Measurements from ENCODE around the gene PPP5C.

Gene PPP5C

DNA sequence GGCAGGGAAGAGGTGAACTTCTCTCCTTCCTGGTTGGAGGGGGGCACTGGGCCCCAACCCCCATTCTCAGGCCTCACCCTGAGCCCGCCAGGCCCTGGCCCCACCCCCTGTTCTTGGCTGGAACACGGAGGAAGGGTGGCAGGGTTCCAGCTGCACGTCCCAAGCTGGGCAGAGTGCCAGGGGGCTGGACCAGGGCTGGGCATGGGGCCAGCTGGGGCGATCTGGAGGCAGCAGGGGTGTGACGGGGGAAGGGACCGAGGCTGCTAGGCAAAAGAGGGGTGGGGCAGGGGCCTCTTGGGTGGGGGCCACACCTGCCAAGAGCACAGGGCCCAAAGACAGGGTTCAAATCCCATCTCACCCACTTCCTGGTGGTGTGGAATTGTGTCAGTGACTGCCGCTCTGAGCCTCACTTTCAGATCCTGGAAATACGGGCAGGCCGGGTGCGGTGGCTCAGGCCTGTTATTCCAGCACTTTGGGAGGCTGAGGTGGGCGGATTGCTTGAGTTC lies 47.8 kb upstream of the PPP5C start:
- Histone ChIP-seq H3K4me2 (ENCODE audit: low read depth, low read length, poor library complexity, severe bottlenecking) (no peak overlapping the region), H3K36me3 (ENCODE audit: low read length) (no peaks in the 10 kb centered on the region), H3K79me2 (ENCODE audit: insufficient read depth, low read length) (no peaks in the 10 kb centered on the region), H4K20me1 (ENCODE audit: low read depth, low read length) (no peaks in the 10 kb centered on the region), H3K9me2 (replicated peaks; ENCODE audit: insufficient read depth, low read length) (no peaks in the 10 kb centered on the region), H3K27ac (ENCODE audit: low read depth, low read length) (no peak overlapping the region), H3F3A (ENCODE audit: insufficient read depth) (no peaks in the 10 kb centered on the region), H2AFZ (ENCODE audit: low read depth, low read length, severe bottlenecking) (no peak overlapping the region), H3K9me3 (ENCODE audit: insufficient read depth, low read length) (no peaks in the 10 kb centered on the region), H3K9ac (ENCODE audit: low read length) (no peak overlapping the region), H3K27me3 (ENCODE audit: low read length) (no peaks in the 10 kb centered on the region), H3K4me3 (ENCODE audit: insufficient read depth, low read length, poor library complexity, severe bottlenecking) (no peak overlapping the region)
- TF ChIP-seq, protein P1, sequence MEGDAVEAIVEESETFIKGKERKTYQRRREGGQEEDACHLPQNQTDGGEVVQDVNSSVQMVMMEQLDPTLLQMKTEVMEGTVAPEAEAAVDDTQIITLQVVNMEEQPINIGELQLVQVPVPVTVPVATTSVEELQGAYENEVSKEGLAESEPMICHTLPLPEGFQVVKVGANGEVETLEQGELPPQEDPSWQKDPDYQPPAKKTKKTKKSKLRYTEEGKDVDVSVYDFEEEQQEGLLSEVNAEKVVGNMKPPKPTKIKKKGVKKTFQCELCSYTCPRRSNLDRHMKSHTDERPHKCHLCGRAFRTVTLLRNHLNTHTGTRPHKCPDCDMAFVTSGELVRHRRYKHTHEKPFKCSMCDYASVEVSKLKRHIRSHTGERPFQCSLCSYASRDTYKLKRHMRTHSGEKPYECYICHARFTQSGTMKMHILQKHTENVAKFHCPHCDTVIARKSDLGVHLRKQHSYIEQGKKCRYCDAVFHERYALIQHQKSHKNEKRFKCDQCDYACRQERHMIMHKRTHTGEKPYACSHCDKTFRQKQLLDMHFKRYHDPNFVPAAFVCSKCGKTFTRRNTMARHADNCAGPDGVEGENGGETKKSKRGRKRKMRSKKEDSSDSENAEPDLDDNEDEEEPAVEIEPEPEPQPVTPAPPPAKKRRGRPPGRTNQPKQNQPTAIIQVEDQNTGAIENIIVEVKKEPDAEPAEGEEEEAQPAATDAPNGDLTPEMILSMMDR (IDR thresholded peaks at IDR 0.05; ENCODE audit: insufficient read depth, low read length, poor library complexity, severe bottlenecking) = no peak
- TF ChIP-seq EZH2phosphoT487 (conservative IDR thresholded peaks at IDR 0.05; ENCODE audit: low read length) = no peak

DNA sequence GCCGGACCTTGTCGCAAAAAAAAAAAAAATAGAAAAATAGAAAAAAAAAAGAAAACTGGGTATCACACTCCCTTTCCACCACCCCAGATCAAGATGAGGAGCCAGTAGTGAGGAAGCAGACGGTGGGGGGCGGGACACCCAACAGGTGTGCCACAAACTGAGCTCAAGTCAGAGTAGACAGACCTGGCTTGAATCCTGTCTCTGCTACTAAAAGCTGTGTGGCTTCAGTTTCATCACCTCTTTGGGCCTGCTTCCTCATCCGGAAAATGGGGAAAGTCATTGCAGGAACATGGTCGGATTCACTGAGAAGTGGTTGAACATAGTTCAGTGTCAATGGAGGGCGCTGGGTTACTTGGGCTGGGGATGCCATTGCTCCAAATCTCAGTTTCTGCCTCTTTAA lies 47.2 kb upstream of the PPP5C start:
- H3K27me3 ChIP-seq (ENCODE audit: low read length) = no peaks in the 10 kb centered on the region
- no peak for TF ChIP-seq EZH2phosphoT487 (conservative IDR thresholded peaks at IDR 0.05; ENCODE audit: low read length)
- TF ChIP-seq, protein P1 (IDR thresholded peaks at IDR 0.05; ENCODE audit: insufficient read depth, low read length, poor library complexity, severe bottlenecking) = no peak
- no peaks in the 10 kb centered on the region for H3F3A ChIP-seq (ENCODE audit: insufficient read depth)
- no peak overlapping the region for H3K9ac ChIP-seq (ENCODE audit: low read length)
- H2AFZ ChIP-seq (ENCODE audit: low read depth, low read length, severe bottlenecking) = no peak overlapping the region
- no peak overlapping the region for H3K4me3 ChIP-seq (ENCODE audit: insufficient read depth, low read length, poor library complexity, severe bottlenecking)
- H3K36me3 ChIP-seq (ENCODE audit: low read length) = no peaks in the 10 kb centered on the region
- H3K4me2 ChIP-seq (ENCODE audit: low read depth, low read length, poor library complexity, severe bottlenecking) = no peak overlapping the region
- no peaks in the 10 kb centered on the region for H3K9me2 ChIP-seq (replicated peaks; ENCODE audit: insufficient read depth, low read length)
- H3K79me2 ChIP-seq (ENCODE audit: insufficient read depth, low read length) = no peaks in the 10 kb centered on the region
- no peaks in the 10 kb centered on the region for H3K9me3 ChIP-seq (ENCODE audit: insufficient read depth, low read length)
- H3K27ac ChIP-seq (ENCODE audit: low read depth, low read length) = no peak overlapping the region
- H4K20me1 ChIP-seq (ENCODE audit: low read depth, low read length) = no peaks in the 10 kb centered on the region

DNA sequence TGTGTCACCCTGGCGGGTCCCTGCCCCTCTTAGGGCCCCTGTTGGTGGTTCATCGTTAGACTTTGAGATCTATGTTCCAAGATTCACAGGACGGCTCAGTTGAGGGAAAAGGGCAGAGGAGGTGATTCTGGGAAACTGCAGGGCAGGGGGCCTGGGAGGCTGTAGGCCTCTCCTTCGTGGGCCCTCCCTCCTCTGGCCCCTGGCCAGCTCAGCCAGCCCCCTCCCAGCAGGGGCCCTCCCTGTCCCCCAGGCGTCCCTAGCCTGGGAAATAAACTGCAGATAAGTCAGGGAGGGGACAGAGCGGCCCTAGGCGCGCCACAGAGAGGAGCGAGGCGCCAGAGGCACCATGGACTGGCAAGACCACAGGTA lies 43.6 kb upstream of the PPP5C start:
- no peak overlapping the region for H2AFZ ChIP-seq (ENCODE audit: low read depth, low read length, severe bottlenecking)
- H3K27me3 ChIP-seq (ENCODE audit: low read length) = no peaks in the 10 kb centered on the region
- H3K4me2 ChIP-seq (ENCODE audit: low read depth, low read length, poor library complexity, severe bottlenecking) = no peak overlapping the region
- no peaks in the 10 kb centered on the region for H3K9me3 ChIP-seq (ENCODE audit: insufficient read depth, low read length)
- no peaks in the 10 kb centered on the region for H3K9me2 ChIP-seq (replicated peaks; ENCODE audit: insufficient read depth, low read length)
- no peaks in the 10 kb centered on the region for H3F3A ChIP-seq (ENCODE audit: insufficient read depth)
- no peak overlapping the region for H3K27ac ChIP-seq (ENCODE audit: low read depth, low read length)
- no peak for TF ChIP-seq EZH2phosphoT487 (conservative IDR thresholded peaks at IDR 0.05; ENCODE audit: low read length)
- TF ChIP-seq, protein P1 (IDR thresholded peaks at IDR 0.05; ENCODE audit: insufficient read depth, low read length, poor library complexity, severe bottlenecking) = no peak
- no peaks in the 10 kb centered on the region for H3K79me2 ChIP-seq (ENCODE audit: insufficient read depth, low read length)
- no peak overlapping the region for H3K9ac ChIP-seq (ENCODE audit: low read length)
- no peaks in the 10 kb centered on the region for H4K20me1 ChIP-seq (ENCODE audit: low read depth, low read length)
- no peak overlapping the region for H3K4me3 ChIP-seq (ENCODE audit: insufficient read depth, low read length, poor library complexity, severe bottlenecking)
- H3K36me3 ChIP-seq (ENCODE audit: low read length) = no peaks in the 10 kb centered on the region

Measured in SU-DHL-6 (cell line).